ENCODE measurements around the gene MCM10. TPM values are rescaled to one million over a fixed set of nuclear protein-coding genes. Genes with fewer than 3 reads are reported as not detected.

Gene MCM10
- total RNA-seq, 1 donor from 2014 or later = 0.98 TPM

GRCh38 chr10:13206546-13207443 lies 45.4 kb downstream of the MCM10 start:
- no peaks in the 10 kb centered on the region for H3K27me3 ChIP-seq
- intact Hi-C loops (cut with DNase I) = no loop called here
- TF ChIP-seq CTCF (IDR thresholded peaks at IDR 0.05) (no peak), POLR2AphosphoS5 (IDR thresholded peaks at IDR 0.05; ENCODE audit: insufficient read depth in 1 of 2, low read depth in 1 of 2) (no peak), POLR2A (IDR thresholded peaks at IDR 0.05) (no peak)
- H3K4me3 ChIP-seq = no peak overlapping the region
- H3K27ac ChIP-seq = no peak overlapping the region
- no peaks in the 10 kb centered on the region for H3K9me3 ChIP-seq
- no peaks in the 10 kb centered on the region for H3K4me1 ChIP-seq
- DNase-seq (ENCODE audit: extremely low spot score in 2 of 2) = no peak
- no peaks in the 10 kb centered on the region for H3K36me3 ChIP-seq

DNA sequence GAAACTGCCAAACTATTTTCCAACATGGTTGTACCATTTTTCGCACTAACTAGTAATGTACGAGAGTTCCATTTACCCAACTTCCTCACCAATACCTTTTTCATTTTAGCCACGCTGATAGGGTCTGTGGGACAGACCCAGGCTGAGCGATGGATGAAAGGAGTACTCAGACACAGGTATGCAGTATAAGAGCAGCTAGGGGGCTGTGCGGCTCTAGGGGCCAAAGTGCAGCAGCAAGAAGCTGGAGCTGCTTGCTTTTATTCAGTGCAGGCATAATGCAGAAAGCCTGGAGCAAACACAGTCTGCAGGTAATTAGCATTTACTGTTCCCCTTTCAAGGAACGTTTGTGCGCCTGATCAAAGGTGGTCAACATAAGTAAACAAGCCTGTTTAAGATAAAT lies 51.8 kb downstream of the MCM10 start:
- Histone ChIP-seq H3K27ac (no peak overlapping the region), H3K36me3 (no peaks in the 10 kb centered on the region), H3K9me3 (no peaks in the 10 kb centered on the region), H3K27me3 (no peaks in the 10 kb centered on the region), H3K4me1 (no peaks in the 10 kb centered on the region), H3K4me3 (no peak overlapping the region)
- intact Hi-C loops (cut with DNase I) = no loop called here
- TF ChIP-seq CTCF (IDR thresholded peaks at IDR 0.05) = no peak
- TF ChIP-seq POLR2A (IDR thresholded peaks at IDR 0.05) = no peak
- no peak for TF ChIP-seq POLR2AphosphoS5 (IDR thresholded peaks at IDR 0.05; ENCODE audit: insufficient read depth in 1 of 2, low read depth in 1 of 2)
- no peak for DNase-seq (ENCODE audit: extremely low spot score in 2 of 2)

DNA sequence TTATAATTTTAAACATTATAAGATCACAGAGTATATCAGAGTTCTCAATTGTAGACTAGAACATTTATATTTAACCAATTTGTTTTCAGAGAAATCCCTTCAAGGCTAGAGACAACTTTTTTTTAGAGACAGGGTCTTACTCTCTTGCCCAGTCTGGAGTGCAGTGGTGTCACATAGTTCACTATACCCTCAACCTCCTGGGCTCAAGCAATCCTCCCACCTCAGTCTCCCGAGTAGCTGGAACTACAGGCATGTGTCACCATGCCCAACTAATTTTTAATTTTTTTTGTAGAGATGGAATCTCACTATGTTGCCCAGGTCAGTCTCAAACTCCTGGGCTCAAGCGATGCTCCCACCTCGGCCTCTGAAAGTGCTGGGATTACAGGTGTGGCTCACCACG lies 57.5 kb downstream of the MCM10 start:
- H3K4me3 ChIP-seq = no peak overlapping the region
- H3K4me1 ChIP-seq = no peaks in the 10 kb centered on the region
- no peaks in the 10 kb centered on the region for H3K27me3 ChIP-seq
- no peak for DNase-seq (ENCODE audit: extremely low spot score in 2 of 2)
- no peak for TF ChIP-seq POLR2A (IDR thresholded peaks at IDR 0.05)
- TF ChIP-seq CTCF (IDR thresholded peaks at IDR 0.05) = no peak
- no peak for TF ChIP-seq POLR2AphosphoS5 (IDR thresholded peaks at IDR 0.05; ENCODE audit: insufficient read depth in 1 of 2, low read depth in 1 of 2)
- H3K27ac ChIP-seq = no peak overlapping the region
- no peaks in the 10 kb centered on the region for H3K36me3 ChIP-seq
- intact Hi-C loops (cut with DNase I) = no loop called here
- no peaks in the 10 kb centered on the region for H3K9me3 ChIP-seq

GRCh38 chr10:13219685-13220670 lies 58.6 kb downstream of the MCM10 start:
- TF ChIP-seq POLR2AphosphoS5 (IDR thresholded peaks at IDR 0.05; ENCODE audit: insufficient read depth in 1 of 2, low read depth in 1 of 2) = no peak
- no peak for TF ChIP-seq POLR2A (IDR thresholded peaks at IDR 0.05)
- no peak for TF ChIP-seq CTCF (IDR thresholded peaks at IDR 0.05)
- intact Hi-C loops (cut with DNase I) = no loop called here

More at GRCh38 chr10:13219685-13220670, 58.6 kb downstream of the MCM10 start:
- Histone ChIP-seq H3K27ac (no peak overlapping the region), H3K9me3 (no peaks in the 10 kb centered on the region), H3K36me3 (no peaks in the 10 kb centered on the region), H3K4me3 (no peak overlapping the region), H3K27me3 (no peaks in the 10 kb centered on the region), H3K4me1 (no peaks in the 10 kb centered on the region)
- no peak for DNase-seq (ENCODE audit: extremely low spot score in 2 of 2)

All from vagina (tissue), 2 donors.